H1 (cell line): ENCODE data around the gene ACCSL. TPM values are rescaled to one million over a fixed set of nuclear protein-coding genes. Genes with fewer than 3 reads are reported as not detected.

Experiments
- CTCF ChIA-PET: fragments of 300-600 bp; sonication (Branson Sonifier 250); formaldehyde crosslinking; loops from one replicate; lab custom pipeline; 2021; ENCODE audit not compliant: partially characterized antibody; lab: Charles Lee
- POLR2A ChIA-PET: fragments of 300-600 bp; sonication (Branson Sonifier 250); formaldehyde crosslinking; loops from one replicate; lab custom pipeline; 2021; ENCODE audit warnings: inconsistent platforms; ENCODE audit not compliant: partially characterized antibody; lab: Charles Lee
- DNase-seq, 2 experiments: peaks; one replicate each; pipeline versions ENCODE4 v3.0.0 to v3.0.0-alpha.2; 2010 to 2022; ENCODE audit warnings: low spot score in 2 of 2, low read depth in 1 of 2, mixed read lengths in 1 of 2
- FAIRE-seq: peaks from 2 replicates; lab custom pipeline; 2011; peaks lifted over from hg19 to GRCh38; lab: Jason Lieb, UNC
- H2AFZ ChIP-seq: 2 replicates; pipeline ENCODE4 v1.8.1; 2012; ENCODE audit warnings: low read length, inconsistent platforms
- H2AK5ac ChIP-seq: 2 replicates; pipeline ENCODE4 v1.6.1; 2013; ENCODE audit warnings: low read depth, low read length
- H2BK120ac ChIP-seq: replicated peaks from 2 replicates; pipeline ENCODE3; 2013; ENCODE audit warnings: low read depth, low read length, inconsistent platforms
- H2BK12ac ChIP-seq: 2 replicates; pipeline ENCODE4 v1.6.1; 2013; ENCODE audit warnings: low read depth, low read length
- H2BK15ac ChIP-seq: 2 replicates; pipeline ENCODE4 v1.6.1; 2013; ENCODE audit warnings: low read length
- H2BK20ac ChIP-seq: 2 replicates; pipeline ENCODE4 v1.6.1; 2013; ENCODE audit warnings: low read length
- H2BK5ac ChIP-seq: 2 replicates; pipeline ENCODE4 v1.6.1; 2013; ENCODE audit warnings: low read depth, low read length
- H3K14ac ChIP-seq: 2 replicates; pipeline ENCODE4 v1.6.1; 2013; ENCODE audit warnings: inconsistent platforms; ENCODE audit not compliant: insufficient read length
- H3K18ac ChIP-seq: 2 replicates; pipeline ENCODE4 v1.6.1; 2013; ENCODE audit warnings: low read length; ENCODE audit errors: extremely low read depth
- H3K23ac ChIP-seq: 2 replicates; pipeline ENCODE4 v1.6.1; 2013; ENCODE audit warnings: inconsistent platforms; ENCODE audit not compliant: insufficient read length
- H3K23me2 ChIP-seq: 2 replicates; pipeline ENCODE4 v1.6.1; 2013; ENCODE audit warnings: low read depth, low read length
- H3K27ac ChIP-seq: 2 replicates; pipeline ENCODE4 v1.6.1; 2011; ENCODE audit warnings: low read depth, low read length, inconsistent platforms
- H3K27me3 ChIP-seq, 4 experiments: replicated peaks in 1 of 4; 1 replicate in 1 of 4; 2 replicates in 3 of 4; pipeline versions ENCODE4 v1.6.1 to v1.8.1; 2011 to 2013; ENCODE audit warnings: low read length in 3 of 4, mild to moderate bottlenecking in 3 of 4, inconsistent platforms in 2 of 4, mixed read lengths in 2 of 4, moderate library complexity in 1 of 4; ENCODE audit not compliant: control insufficient read depth in 3 of 4, insufficient read depth in 3 of 4; ENCODE audit errors: extremely low read depth in 1 of 4
- H3K36me3 ChIP-seq, 4 experiments: 2 replicates each; pipeline versions ENCODE4 v1.6.1 to v1.8.1; 2011 to 2013; ENCODE audit warnings: mild to moderate bottlenecking in 4 of 4, low read length in 3 of 4, moderate library complexity in 2 of 4, control low read depth in 1 of 4, inconsistent platforms in 1 of 4; ENCODE audit not compliant: insufficient read depth in 4 of 4, control insufficient read depth in 2 of 4
- H3K4ac ChIP-seq: replicated peaks from 2 replicates; pipeline ENCODE3; 2013; ENCODE audit warnings: low read length, low read depth, mixed read lengths, inconsistent platforms; ENCODE audit not compliant: insufficient read length
- H3K4me1 ChIP-seq, 4 experiments: replicated peaks in 1 of 4; 1 replicate in 1 of 4; 2 replicates in 3 of 4; pipeline versions ENCODE4 v1.6.1 to v1.8.1; 2011 to 2013; ENCODE audit warnings: low read length in 3 of 4, inconsistent platforms in 2 of 4, mixed read lengths in 1 of 4; ENCODE audit not compliant: insufficient read depth in 4 of 4, control insufficient read depth in 3 of 4
- H3K4me2 ChIP-seq, 2 experiments: 2 replicates each; pipeline versions ENCODE4 v1.6.1 to v1.8.1; 2011 to 2013; ENCODE audit warnings: low read depth in 2 of 2, low read length in 2 of 2, control low read depth in 1 of 2, inconsistent platforms in 1 of 2, mild to moderate bottlenecking in 1 of 2; ENCODE audit not compliant: insufficient read depth in 1 of 2
- H3K4me3 ChIP-seq, 4 experiments: fragments of 200-600, 300-600 bp in 1 of 4; sonication (generic), shearing (Covaris generic), sonication (Bioruptor Twin) in 1 of 4; 2 replicates each; pipeline versions ENCODE4 v1.5.1 to v1.8.1; 2011 to 2016; ENCODE audit warnings: low read length in 4 of 4, low read depth in 3 of 4, control low read depth in 2 of 4, inconsistent platforms in 2 of 4, mild to moderate bottlenecking in 2 of 4, mixed read lengths in 1 of 4, moderate library complexity in 1 of 4; ENCODE audit not compliant: insufficient read depth in 2 of 4; ENCODE audit errors: extremely low read depth in 1 of 4
- H3K56ac ChIP-seq: replicated peaks from 2 replicates; pipeline ENCODE3; 2013; ENCODE audit warnings: low read depth, mild to moderate bottlenecking, mixed read lengths, low read length, inconsistent platforms; ENCODE audit not compliant: insufficient read length
- H3K79me1 ChIP-seq: 2 replicates; pipeline ENCODE4 v1.6.1; 2013; ENCODE audit warnings: low read depth, low read length, control low read depth
- H3K79me2 ChIP-seq, 2 experiments: 2 replicates each; pipeline versions ENCODE4 v1.6.1 to v1.8.1; 2012 to 2013; ENCODE audit warnings: low read length in 2 of 2, mild to moderate bottlenecking in 2 of 2, inconsistent platforms in 1 of 2; ENCODE audit not compliant: insufficient read depth in 2 of 2, control insufficient read depth in 1 of 2
- H3K9ac ChIP-seq, 4 experiments: replicated peaks in 1 of 4; 1 replicate in 1 of 4; 2 replicates in 3 of 4; pipeline versions ENCODE4 v1.6.1 to v1.8.1; 2011 to 2013; ENCODE audit warnings: low read depth in 3 of 4, low read length in 3 of 4, control low read depth in 2 of 4, mild to moderate bottlenecking in 2 of 4, moderate library complexity in 2 of 4, inconsistent platforms in 1 of 4; ENCODE audit errors: extremely low read depth in 1 of 4
- H3K9me3 ChIP-seq, 2 experiments: 2 replicates each; pipeline versions ENCODE4 v1.6.1 to v1.8.1; 2012 to 2013; ENCODE audit warnings: mild to moderate bottlenecking in 2 of 2, moderate library complexity in 2 of 2, control low read depth in 1 of 2, inconsistent platforms in 1 of 2, low read depth in 1 of 2, low read length in 1 of 2, mixed read lengths in 1 of 2; ENCODE audit not compliant: insufficient read depth in 2 of 2
- H4K20me1 ChIP-seq, 2 experiments: replicated peaks in 1 of 2; 2 replicates each; pipeline versions ENCODE3 to v1.8.1; 2011 to 2013; ENCODE audit warnings: inconsistent platforms in 2 of 2, low read length in 2 of 2, mild to moderate bottlenecking in 1 of 2; ENCODE audit not compliant: insufficient read depth in 2 of 2, control insufficient read depth in 1 of 2
- H4K5ac ChIP-seq: 2 replicates; pipeline ENCODE4 v1.6.1; 2013; ENCODE audit warnings: low read length, low read depth, mixed read lengths, inconsistent platforms; ENCODE audit not compliant: insufficient read length
- H4K8ac ChIP-seq: 2 replicates; pipeline ENCODE4 v1.8.0; 2013; ENCODE audit warnings: mild to moderate bottlenecking, moderate library complexity, low read length, inconsistent platforms; ENCODE audit not compliant: insufficient read depth; ENCODE audit errors: extremely low read depth
- H4K91ac ChIP-seq: replicated peaks from 2 replicates; pipeline ENCODE3; 2013; ENCODE audit warnings: low read length, mixed read lengths, inconsistent platforms; ENCODE audit not compliant: insufficient read length
- POLR2A ChIP-seq, 2 experiments: IDR thresholded peaks; 1 replicate in 1 of 2; 2 replicates in 1 of 2; pipeline ENCODE4 v1.6.1; 2011; ENCODE audit warnings: low read depth in 2 of 2, low read length in 2 of 2, mild to moderate bottlenecking in 2 of 2; ENCODE audit errors: control extremely low read depth in 1 of 2
- POU5F1 ChIP-seq: IDR thresholded peaks from 2 replicates; pipeline ENCODE4 v1.6.1; 2011; ENCODE audit warnings: low read depth, mild to moderate bottlenecking, low read length, moderate library complexity
- SIRT6 ChIP-seq: IDR thresholded peaks from one replicate; pipeline ENCODE4 v1.7.1; 2012; ENCODE audit warnings: low read length, inconsistent platforms
- SP1 ChIP-seq: IDR thresholded peaks from 2 replicates; pipeline ENCODE4 v1.6.1; 2011; ENCODE audit warnings: low read depth, low read length
- YY1 ChIP-seq: IDR thresholded peaks from 2 replicates; pipeline ENCODE4 v1.6.1; 2011; ENCODE audit warnings: low read depth, mild to moderate bottlenecking, low read length
- WGBS, 2 experiments: shearing (Covaris generic) in 1 of 2; methylation state at CpG; one replicate each; pipeline versions ENCODE4 v1.1.6 to v1.1.7; 2013 to 2015; ENCODE audit warnings: low lambda C conversion rate in 2 of 2, mixed read lengths in 2 of 2, inconsistent platforms in 1 of 2, low coverage in 1 of 2, missing lambda C conversion rate in 1 of 2; ENCODE audit not compliant: insufficient replicate concordance in 2 of 2, insufficient coverage in 1 of 2, insufficient read length in 1 of 2; ENCODE audit errors: extremely low coverage in 1 of 2, missing lambda C conversion rate in 1 of 2; 5-methylcytosine and 5-hydroxymethylcytosine counted together
- polyA plus RNA-seq, 7 experiments: library from polyadenylated mRNA; depleted of rRNA in 3 of 7; stranded (reverse) in 5 of 7; unstranded in 2 of 7; fragments of >200 nt in 5 of 7; fragments of 200-250 nt in 2 of 7; gene quantifications; 1 replicate in 5 of 7; 2 replicates in 1 of 7; 4 replicates in 1 of 7; pipeline versions ENCODE4 v1.2.1 to v1.2.3, GENCODE V29; 2011 to 2013; ENCODE audit warnings: missing spikeins in 2 of 7, mixed read lengths in 2 of 7
- total RNA-seq: library from RNA; stranded (reverse); fragmentation: NEBNext Ultra II Directional; extraction: Animal tissue kit (Norgen Biotek cat#: 25700); gene quantifications from 2 replicates; pipeline ENCODE4 v1.2.1, GENCODE V29; 2021
- TF ChIP-seq, protein P1 (sequence below): IDR thresholded peaks from 2 replicates; pipeline ENCODE4 v1.6.1; 2011; ENCODE audit warnings: low read length, improper control_type of control experiment

The ACCSL gene
- total and polyA plus RNA-seq, 2 of the 8 experiments (the other 6 are each of a cell fraction or from before 2014, with no cell fraction given) = not detected

DNA sequence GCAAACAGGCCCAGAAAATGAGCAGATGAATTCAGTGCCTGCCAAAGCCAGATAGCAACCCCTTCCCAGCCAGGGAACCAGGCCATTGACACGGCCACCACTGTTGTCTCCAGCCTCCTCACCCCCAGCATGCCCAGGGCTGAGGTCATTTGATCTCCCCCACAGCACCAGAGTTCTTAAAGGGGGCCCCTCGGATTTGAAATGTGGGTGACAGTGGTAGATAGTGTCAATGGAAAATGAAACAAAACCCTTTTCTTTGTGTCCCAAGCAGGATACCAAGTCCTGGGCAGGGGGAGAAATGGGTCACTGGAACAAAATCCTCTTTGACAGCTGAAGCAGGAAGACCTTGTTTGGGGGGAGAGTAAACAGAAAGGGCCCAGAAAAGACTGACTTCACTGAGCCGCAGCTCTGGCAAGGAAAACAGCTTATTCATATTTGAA is 14.3 kb upstream of the ACCSL start:
- Histone ChIP-seq H4K91ac (no peak overlapping the region), H3K14ac (no peak overlapping the region), H2BK120ac (no peak overlapping the region), H3K18ac (no peak overlapping the region), H4K5ac (no peak overlapping the region), H3K79me2 (no peaks in the 10 kb centered on the region), H3K4me3 (no peak overlapping the region), H3K36me3 (no peaks in the 10 kb centered on the region), H3K79me1 (no peaks in the 10 kb centered on the region), H2AFZ (no peak overlapping the region), H3K9me3 (no peaks in the 10 kb centered on the region), H4K20me1 (no peaks in the 10 kb centered on the region), H3K23me2 (no peaks in the 10 kb centered on the region), H2BK20ac (no peak overlapping the region), H3K4ac (no peak overlapping the region), H2BK5ac (no peak overlapping the region), H3K9ac (no peak overlapping the region), H3K56ac (no peak overlapping the region), H3K4me2 (no peak overlapping the region), H2BK12ac (no peak overlapping the region), H3K27ac (no peak overlapping the region), H3K23ac (no peak overlapping the region), H2AK5ac (no peak overlapping the region), H4K8ac (no peak overlapping the region), H3K4me1 (peaks cover 0 to 11% (median 4%) of the 10 kb centered on the region in 4 experiments; a peak in 6 of 7 replicates), H2BK15ac (no peak overlapping the region), H3K27me3 (no peaks in the 10 kb centered on the region)
- FAIRE-seq (no peak), DNase-seq (peak in 1 of 2 experiments; percentile 6)
- TF ChIP-seq SP1 (no peak), POU5F1 (no peak), YY1 (no peak), POLR2A (IDR thresholded peaks at IDR 0.05; ENCODE audit: control extremely low read depth in 1 of 2, low read depth in 2 of 2, low read length in 2 of 2) (no peak), SIRT6 (no peak)
- TF ChIP-seq, protein P1, sequence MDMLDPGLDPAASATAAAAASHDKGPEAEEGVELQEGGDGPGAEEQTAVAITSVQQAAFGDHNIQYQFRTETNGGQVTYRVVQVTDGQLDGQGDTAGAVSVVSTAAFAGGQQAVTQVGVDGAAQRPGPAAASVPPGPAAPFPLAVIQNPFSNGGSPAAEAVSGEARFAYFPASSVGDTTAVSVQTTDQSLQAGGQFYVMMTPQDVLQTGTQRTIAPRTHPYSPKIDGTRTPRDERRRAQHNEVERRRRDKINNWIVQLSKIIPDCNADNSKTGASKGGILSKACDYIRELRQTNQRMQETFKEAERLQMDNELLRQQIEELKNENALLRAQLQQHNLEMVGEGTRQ = no peak
- ChIA-PET POLR2A (interaction anchor here (2.4 kb wide), 1 partner anchor 92 kb away, joined by 7 read pairs; the partner anchor contains the start of gene C11orf96), CTCF (interaction anchor here (1.1 to 5.7 kb wide), 9 partner anchors 10 to 154 kb away, joined by 3 to 43 read pairs (median 5); no protein-coding TSS in a partner anchor)
- whole genome bisulfite sequencing, 2 experiments = 77% methylated on average over 3 of the region's 3 CpGs; no CpG with 5 or more reads in 1 of the 2 experiments
